HCT116 (cell line): ENCODE measurements around the gene TSC22D3. TPM values are rescaled to one million over a fixed set of nuclear protein-coding genes. Genes with fewer than 3 reads are reported as not detected.

Experiments used
- ATAC-seq: fragments of 200-7000 bp; cut with Tn5 transposase; 2 replicates; pipeline ENCODE4 v1.9.1; 2020; ENCODE audit warnings: mild to moderate bottlenecking, moderate library complexity
- BruUV-seq: library from RNA; stranded (reverse); fragments of 400-500 nt; replicated peaks from 2 replicates; lab custom pipeline; 2021; lab: Mats Ljungman, UMichigan
- CTCF ChIA-PET: fragments of 300-600 bp; sonication (Branson Sonifier 250); formaldehyde crosslinking; loops from one replicate; lab custom pipeline; 2021; ENCODE audit warnings: antibody characterized with exemption; lab: Charles Lee
- POLR2A ChIA-PET: fragments of 300-600, 350-600 bp; sonication (Branson Sonifier 250); formaldehyde crosslinking; loops from one replicate; lab custom pipeline; 2021; ENCODE audit warnings: antibody characterized with exemption; lab: Charles Lee
- RAD21 ChIA-PET, 2 experiments: fragments of 300-600 bp; sonication (Branson Sonifier 250); formaldehyde crosslinking; loops; one replicate each; lab custom pipeline; 2023; ENCODE audit warnings: low total read pairs in 2 of 2; ENCODE audit not compliant: uncharacterized antibody in 2 of 2, unreplicated experiment in 2 of 2, low non-redundant PET in 1 of 2; lab: Charles Lee
- DNase-seq: peaks from one replicate; pipeline ENCODE4 v3.0.0-alpha.2; 2010; ENCODE audit warnings: low read depth, low spot score
- H2AFZ ChIP-seq: fragments of 200-600 bp; shearing (Covaris generic), sonication (generic); 2 replicates; pipeline ENCODE4 v1.6.1; 2017; ENCODE audit warnings: low read depth, mixed run types, mixed read lengths, antibody characterized with exemption, low read length; ENCODE audit not compliant: poor library complexity, severe bottlenecking
- H3K27ac ChIP-seq: 2 replicates; pipeline ENCODE4 v1.5.1; 2012; ENCODE audit warnings: low read depth, low read length
- H3K27me3 ChIP-seq: fragments of 200-600 bp; sonication (generic); 2 replicates; pipeline ENCODE4 v1.6.1; 2016; ENCODE audit warnings: mixed run types, low read length, mixed read lengths; ENCODE audit not compliant: insufficient read depth
- H3K36me3 ChIP-seq, 2 experiments: fragments of 200-500 bp in 1 of 2; fragments of 200-600 bp in 1 of 2; sonication (Bioruptor generic) in 1 of 2; sonication (generic) in 1 of 2; 2 replicates each; pipeline versions ENCODE4 v1.5.1 to v1.6.1; 2014 to 2016; ENCODE audit warnings: low read length in 2 of 2, inconsistent platforms in 1 of 2, mixed read lengths in 1 of 2, mixed run types in 1 of 2; ENCODE audit not compliant: insufficient read depth in 2 of 2, control insufficient read depth in 1 of 2
- H3K4me1 ChIP-seq, 2 experiments: fragments of 200-600 bp in 1 of 2; sonication (generic) in 1 of 2; 2 replicates each; pipeline versions ENCODE4 v1.5.1 to v1.6.1; 2012 to 2017; ENCODE audit warnings: low read length in 2 of 2, inconsistent platforms in 1 of 2, mild to moderate bottlenecking in 1 of 2, mixed read lengths in 1 of 2, mixed run types in 1 of 2, moderate library complexity in 1 of 2; ENCODE audit not compliant: insufficient read depth in 2 of 2, control insufficient read depth in 1 of 2
- H3K4me2 ChIP-seq: fragments of 200-600 bp; sonication (generic); 2 replicates; pipeline ENCODE4 v1.6.1; 2017; ENCODE audit warnings: mixed run types, low read length, mixed read lengths
- H3K4me3 ChIP-seq, 2 experiments: fragments of 200-600 bp in 1 of 2; sonication (generic) in 1 of 2; replicated peaks in 1 of 2; 2 replicates each; pipeline ENCODE4 v1.5.1; 2011 to 2016; ENCODE audit warnings: low read length in 2 of 2, control low read depth in 1 of 2, low read depth in 1 of 2, mild to moderate bottlenecking in 1 of 2, mixed read lengths in 1 of 2, mixed run types in 1 of 2
- H3K79me2 ChIP-seq: fragments of 200-600 bp; sonication (generic); 2 replicates; pipeline ENCODE4 v1.6.1; 2017; ENCODE audit warnings: mild to moderate bottlenecking, mixed run types, low read length, moderate library complexity, mixed read lengths; ENCODE audit not compliant: insufficient read depth
- H3K9ac ChIP-seq: fragments of 200-600 bp; sonication (generic); 2 replicates; pipeline ENCODE4 v1.6.1; 2016; ENCODE audit warnings: low read length, mixed read lengths
- H3K9me2 ChIP-seq: fragments of 200-600 bp; sonication (generic), shearing (Covaris generic); 2 replicates; pipeline ENCODE4 v1.6.1; 2017; ENCODE audit warnings: mixed run types, mild to moderate bottlenecking, moderate library complexity; ENCODE audit not compliant: insufficient read depth
- H3K9me3 ChIP-seq, 2 experiments: fragments of 200-500 bp in 1 of 2; fragments of 200-600 bp in 1 of 2; sonication (Bioruptor generic) in 1 of 2; sonication (generic) in 1 of 2; 2 replicates each; pipeline ENCODE4 v1.6.1; 2014 to 2017; ENCODE audit warnings: low read length in 2 of 2, mixed read lengths in 2 of 2, inconsistent platforms in 1 of 2, low read depth in 1 of 2, mild to moderate bottlenecking in 1 of 2, mixed run types in 1 of 2, moderate library complexity in 1 of 2; ENCODE audit not compliant: control insufficient read depth in 1 of 2, insufficient read depth in 1 of 2
- H4K20me1 ChIP-seq: fragments of 200-600 bp; sonication (generic), shearing (Covaris generic); 2 replicates; pipeline ENCODE4 v1.6.1; 2017; ENCODE audit warnings: mixed run types, mild to moderate bottlenecking, moderate library complexity; ENCODE audit not compliant: insufficient read depth
- CBX3 ChIP-seq: IDR thresholded peaks from 2 replicates; pipeline ENCODE4 v1.6.1; 2012; ENCODE audit warnings: low read depth
- EGR1 ChIP-seq: IDR thresholded peaks from 2 replicates; pipeline ENCODE4 v1.6.1; 2012; ENCODE audit warnings: low read depth
- EZH2phosphoT487 ChIP-seq: fragments of 200-600 bp; IDR thresholded peaks from 2 replicates; pipeline ENCODE4 v1.6.1; 2018; ENCODE audit warnings: antibody characterized with exemption, borderline replicate concordance
- FOSL1 ChIP-seq: IDR thresholded peaks from 2 replicates; pipeline ENCODE4 v1.6.1; 2012; ENCODE audit warnings: low read depth
- POLR2A ChIP-seq: IDR thresholded peaks from 2 replicates; pipeline ENCODE4 v1.7.0; 2011; ENCODE audit warnings: borderline replicate concordance; ENCODE audit not compliant: insufficient read depth, insufficient read length; ENCODE audit errors: extremely low read depth
- POLR2AphosphoS5 ChIP-seq: IDR thresholded peaks from 2 replicates; pipeline ENCODE4 v1.6.1; 2011; ENCODE audit warnings: mild to moderate bottlenecking, low read depth, low read length, moderate library complexity
- SIN3A ChIP-seq: IDR thresholded peaks from 2 replicates; pipeline ENCODE4 v1.6.1; 2012; ENCODE audit warnings: low read depth
- TCF7L2 ChIP-seq: IDR thresholded peaks from 2 replicates; pipeline ENCODE4 v1.7.0; 2011; ENCODE audit warnings: borderline replicate concordance, inconsistent platforms; ENCODE audit not compliant: insufficient read depth, insufficient read length; ENCODE audit errors: extremely low read depth
- YY1 ChIP-seq: IDR thresholded peaks from 2 replicates; pipeline ENCODE4 v1.6.1; 2011; ENCODE audit warnings: low read length, low read depth, moderate library complexity, mild to moderate bottlenecking; ENCODE audit not compliant: insufficient replicate concordance; ENCODE audit errors: extremely low read depth
- ZNF274 ChIP-seq: fragments of 200-500 bp; sonication (Bioruptor generic); IDR thresholded peaks from 2 replicates; pipeline ENCODE4 v1.6.1; 2014; ENCODE audit warnings: mild to moderate bottlenecking, low read depth, low read length, inconsistent platforms
- intact Hi-C: fragments of 100-400 bp; cut with micrococcal nuclease; formaldehyde crosslinking; loops from 2 replicates; pipeline ENCODE4 v1.10.0; 2022
- total RNA-seq: library from RNA; stranded (reverse); gene quantifications from one replicate; pipeline ENCODE4 v1.2.1, GENCODE V29; 2021; ENCODE audit not compliant: unreplicated experiment
- TF ChIP-seq, protein P1 (sequence below): IDR thresholded peaks from 2 replicates; pipeline ENCODE4 v1.6.1; 2011; ENCODE audit warnings: mild to moderate bottlenecking, low read length, moderate library complexity; ENCODE audit not compliant: insufficient replicate concordance; ENCODE audit errors: extremely low read depth

Gene TSC22D3
- total RNA-seq, 1 experiment from 2014 or later = 24.6 TPM

DNA sequence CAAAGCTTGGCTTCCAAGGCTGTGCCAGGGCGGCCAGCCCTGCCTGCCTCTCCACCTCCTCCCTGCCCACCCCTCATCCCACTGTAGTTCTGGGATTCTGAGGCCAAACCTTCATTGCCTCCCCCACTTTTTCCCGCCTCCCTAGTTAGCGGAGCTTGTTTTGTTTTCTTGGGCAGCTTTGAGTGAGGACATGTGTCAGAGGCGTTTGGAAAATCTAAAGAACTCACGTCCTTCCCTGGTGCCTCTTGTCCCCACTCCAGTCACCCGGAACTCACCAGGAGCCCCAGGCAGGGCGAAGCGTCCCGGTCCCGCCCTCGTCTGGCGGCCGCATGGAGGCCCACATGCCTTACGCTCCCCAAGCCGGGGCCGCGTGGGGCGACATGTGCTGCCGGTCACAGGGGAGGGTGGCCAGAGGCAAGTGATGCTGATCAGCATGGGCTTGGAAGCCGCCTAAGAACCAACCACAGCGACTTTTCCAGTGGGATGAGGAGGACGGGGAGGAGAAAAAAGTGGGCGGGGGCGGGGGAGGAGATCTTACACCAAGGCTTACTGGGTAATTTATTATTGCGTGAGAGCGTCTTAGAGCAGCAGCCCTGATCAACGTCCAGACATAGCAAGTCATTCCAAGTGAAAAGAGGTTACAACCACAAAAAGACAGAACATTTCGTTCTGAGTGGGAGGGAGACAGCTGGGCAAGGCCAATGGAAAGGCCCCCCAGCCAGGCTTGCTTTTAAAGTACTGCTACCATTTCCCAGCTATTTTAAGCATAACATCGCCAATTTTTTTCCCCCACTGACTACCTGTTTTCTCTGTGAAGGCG, 98.8 kb downstream of the TSC22D3 start:
- BruUV-seq = no TSS peak
- H3K27ac ChIP-seq = peak overlapping the region; percentile 78
- TF ChIP-seq SIN3A = no peak
- TF ChIP-seq CBX3 = no peak
- no peak for TF ChIP-seq EZH2phosphoT487
- peak; percentile 2 for TF ChIP-seq YY1
- no peak for TF ChIP-seq TCF7L2
- TF ChIP-seq, protein P1, sequence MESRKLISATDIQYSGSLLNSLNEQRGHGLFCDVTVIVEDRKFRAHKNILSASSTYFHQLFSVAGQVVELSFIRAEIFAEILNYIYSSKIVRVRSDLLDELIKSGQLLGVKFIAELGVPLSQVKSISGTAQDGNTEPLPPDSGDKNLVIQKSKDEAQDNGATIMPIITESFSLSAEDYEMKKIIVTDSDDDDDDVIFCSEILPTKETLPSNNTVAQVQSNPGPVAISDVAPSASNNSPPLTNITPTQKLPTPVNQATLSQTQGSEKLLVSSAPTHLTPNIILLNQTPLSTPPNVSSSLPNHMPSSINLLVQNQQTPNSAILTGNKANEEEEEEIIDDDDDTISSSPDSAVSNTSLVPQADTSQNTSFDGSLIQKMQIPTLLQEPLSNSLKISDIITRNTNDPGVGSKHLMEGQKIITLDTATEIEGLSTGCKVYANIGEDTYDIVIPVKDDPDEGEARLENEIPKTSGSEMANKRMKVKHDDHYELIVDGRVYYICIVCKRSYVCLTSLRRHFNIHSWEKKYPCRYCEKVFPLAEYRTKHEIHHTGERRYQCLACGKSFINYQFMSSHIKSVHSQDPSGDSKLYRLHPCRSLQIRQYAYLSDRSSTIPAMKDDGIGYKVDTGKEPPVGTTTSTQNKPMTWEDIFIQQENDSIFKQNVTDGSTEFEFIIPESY = no peak
- peak; percentile 59 for TF ChIP-seq POLR2A
- peak; percentile 76; the same call in 1 of the 2 replicates for TF ChIP-seq POLR2AphosphoS5
- TF ChIP-seq ZNF274 = no peak
- TF ChIP-seq EGR1 = no peak
- TF ChIP-seq FOSL1 = no peak
- H3K27me3 ChIP-seq = no peaks in the 10 kb centered on the region
- ATAC-seq (peak; percentile 72), DNase-seq (peak; percentile 78)
- ChIA-PET RAD21 (no interaction called here), CTCF (interaction anchor here (1.9 kb wide), 1 partner anchor 101 kb away, joined by 4 read pairs; the partner anchor contains the start of gene NCBP2L), POLR2A (interaction anchor here (0.6 to 2.4 kb wide), 2 partner anchors 40 to 89 kb away, joined by 4 to 9 read pairs; no protein-coding TSS in a partner anchor)
- H3K79me2 ChIP-seq = no peaks in the 10 kb centered on the region
- intact Hi-C loops = loop anchor here (1.0 kb wide), 1 partner anchor 41 kb away; no protein-coding TSS in a partner anchor
- peak overlapping the region; percentile 61 to 67 for H3K4me3 ChIP-seq
- H3K4me1 ChIP-seq = peaks cover 33 to 55% of the 10 kb centered on the region in 2 experiments
- no peaks in the 10 kb centered on the region for H3K9me3 ChIP-seq
- no peaks in the 10 kb centered on the region for H4K20me1 ChIP-seq
- peak overlapping the region; percentile 82 for H3K9ac ChIP-seq
- H3K36me3 ChIP-seq = no peaks in the 10 kb centered on the region
- no peak overlapping the region for H2AFZ ChIP-seq
- H3K4me2 ChIP-seq = peak overlapping the region; percentile 87
- no peaks in the 10 kb centered on the region for H3K9me2 ChIP-seq
